Measurements from ENCODE around the gene PRIMA1. TPM values are rescaled to one million over a fixed set of nuclear protein-coding genes. Genes with fewer than 3 reads are reported as not detected.

PRIMA1 gene
- total and polyA plus RNA-seq, 2 donors (not counting 1 experiment from before 2014, with no cell fraction given) = not detected

- Histone ChIP-seq H2AFZ (ENCODE audit: insufficient read depth, low read depth, low read length, poor library complexity, severe bottlenecking) (no peak overlapping the region), H3K27ac (ENCODE audit: low read length in 2 of 2) (no peak overlapping the region), H4K20me1 (ENCODE audit: control insufficient read depth, insufficient read depth, low read length, poor library complexity, severe bottlenecking) (no peaks in the 10 kb centered on the region), H3K79me2 (ENCODE audit: control insufficient read depth, insufficient read depth, low read length) (no peaks in the 10 kb centered on the region), H3K9me3 (ENCODE audit: control extremely low read depth in 1 of 3, control insufficient read depth in 2 of 3, insufficient read depth in 1 of 3, low read length in 2 of 3) (peaks cover 0 to 15% (median 3%) of the 10 kb centered on the region in 3 donors), H3K4me2 (replicated peaks; ENCODE audit: low read depth, low read length, poor library complexity, severe bottlenecking) (no peak overlapping the region), H3K4me1 (ENCODE audit: control insufficient read depth in 2 of 2, insufficient read depth in 2 of 2, low read length in 2 of 2) (no peaks in the 10 kb centered on the region), H3K27me3 (replicated peaks in 1 of 4; ENCODE audit: control extremely low read depth in 1 of 4, control insufficient read depth in 3 of 4, insufficient read depth in 4 of 4, low read length in 3 of 4) (no peaks in the 10 kb centered on the region), H3K4me3 (ENCODE audit: control extremely low read depth in 1 of 5, extremely low read depth in 1 of 5, insufficient read depth in 1 of 5, low read depth in 2 of 5, low read length in 4 of 5) (no peak overlapping the region), H3K36me3 (replicated peaks in 1 of 2; ENCODE audit: control extremely low read depth in 1 of 2, control insufficient read depth in 1 of 2, extremely low read depth in 1 of 2, insufficient read depth in 2 of 2, low read length in 1 of 2) (no peaks in the 10 kb centered on the region), H3K9ac (ENCODE audit: low read length) (no peak overlapping the region)
- Mint-ChIP-seq H3K4me3 (no peak overlapping the region), H3K27ac (no peak overlapping the region), H3K4me1 (no peaks in the 10 kb centered on the region), H3K27me3 (peaks cover 2% of the 10 kb centered on the region), H3K9me3 (ENCODE audit: insufficient read depth) (no peaks in the 10 kb centered on the region)
- 83% methylated on average over 5 of the region's 5 CpGs for WGBS (ENCODE audit: insufficient coverage)
- TF ChIP-seq, protein P1, sequence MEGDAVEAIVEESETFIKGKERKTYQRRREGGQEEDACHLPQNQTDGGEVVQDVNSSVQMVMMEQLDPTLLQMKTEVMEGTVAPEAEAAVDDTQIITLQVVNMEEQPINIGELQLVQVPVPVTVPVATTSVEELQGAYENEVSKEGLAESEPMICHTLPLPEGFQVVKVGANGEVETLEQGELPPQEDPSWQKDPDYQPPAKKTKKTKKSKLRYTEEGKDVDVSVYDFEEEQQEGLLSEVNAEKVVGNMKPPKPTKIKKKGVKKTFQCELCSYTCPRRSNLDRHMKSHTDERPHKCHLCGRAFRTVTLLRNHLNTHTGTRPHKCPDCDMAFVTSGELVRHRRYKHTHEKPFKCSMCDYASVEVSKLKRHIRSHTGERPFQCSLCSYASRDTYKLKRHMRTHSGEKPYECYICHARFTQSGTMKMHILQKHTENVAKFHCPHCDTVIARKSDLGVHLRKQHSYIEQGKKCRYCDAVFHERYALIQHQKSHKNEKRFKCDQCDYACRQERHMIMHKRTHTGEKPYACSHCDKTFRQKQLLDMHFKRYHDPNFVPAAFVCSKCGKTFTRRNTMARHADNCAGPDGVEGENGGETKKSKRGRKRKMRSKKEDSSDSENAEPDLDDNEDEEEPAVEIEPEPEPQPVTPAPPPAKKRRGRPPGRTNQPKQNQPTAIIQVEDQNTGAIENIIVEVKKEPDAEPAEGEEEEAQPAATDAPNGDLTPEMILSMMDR (IDR thresholded peaks at IDR 0.05) = no peak
- no peak for TF ChIP-seq EZH2 (IDR thresholded peaks at IDR 0.05; ENCODE audit: borderline replicate concordance, insufficient read depth, low read depth, low read length, poor library complexity, severe bottlenecking)
- DNase-seq = no peak
- POLR2A ChIA-PET = no interaction called here
- intact Hi-C loops (cut with micrococcal nuclease) = no loop called here
- no peak for ATAC-seq (ENCODE audit: low read depth)
- CTCF ChIA-PET = no interaction called here
These were observed 16.0 kb downstream of the PRIMA1 start for GRCh38 chr14:93772263-93772662.

DNA sequence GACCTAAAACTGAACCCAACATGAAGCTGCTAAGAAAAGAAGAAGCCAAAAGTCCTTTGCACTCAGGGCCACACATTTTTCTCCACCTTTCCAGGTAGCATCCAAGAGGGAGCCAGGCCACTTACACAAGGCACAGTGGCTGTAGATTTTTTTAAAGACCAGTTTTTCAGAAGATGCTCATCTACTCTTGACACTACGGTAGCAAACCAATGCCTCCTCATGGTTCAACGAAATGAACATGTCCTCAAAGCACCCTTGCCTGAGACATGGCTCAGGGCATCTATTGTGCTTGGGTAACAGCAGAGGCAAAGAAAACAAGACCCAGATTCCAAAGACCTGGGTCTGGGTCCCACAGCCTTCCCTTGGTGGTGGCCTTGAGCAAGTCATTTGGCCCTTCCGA is 22.3 kb downstream of the PRIMA1 start:
- Histone ChIP-seq H3K9ac (ENCODE audit: low read length) (no peak overlapping the region), H2AFZ (ENCODE audit: insufficient read depth, low read depth, low read length, poor library complexity, severe bottlenecking) (no peak overlapping the region), H4K20me1 (ENCODE audit: control insufficient read depth, insufficient read depth, low read length, poor library complexity, severe bottlenecking) (no peaks in the 10 kb centered on the region), H3K4me1 (ENCODE audit: control insufficient read depth in 2 of 2, insufficient read depth in 2 of 2, low read length in 2 of 2) (no peaks in the 10 kb centered on the region), H3K4me3 (ENCODE audit: control extremely low read depth in 1 of 5, extremely low read depth in 1 of 5, insufficient read depth in 1 of 5, low read depth in 2 of 5, low read length in 4 of 5) (no peak overlapping the region), H3K27me3 (replicated peaks in 1 of 4; ENCODE audit: control extremely low read depth in 1 of 4, control insufficient read depth in 3 of 4, insufficient read depth in 4 of 4, low read length in 3 of 4) (peaks cover 0 to 3% (median 0%) of the 10 kb centered on the region in 4 experiments), H3K36me3 (replicated peaks in 1 of 2; ENCODE audit: control extremely low read depth in 1 of 2, control insufficient read depth in 1 of 2, extremely low read depth in 1 of 2, insufficient read depth in 2 of 2, low read length in 1 of 2) (no peaks in the 10 kb centered on the region), H3K27ac (ENCODE audit: low read length in 2 of 2) (no peak overlapping the region), H3K79me2 (ENCODE audit: control insufficient read depth, insufficient read depth, low read length) (no peaks in the 10 kb centered on the region), H3K9me3 (ENCODE audit: control extremely low read depth in 1 of 3, control insufficient read depth in 2 of 3, insufficient read depth in 1 of 3, low read length in 2 of 3) (no peaks in the 10 kb centered on the region), H3K4me2 (replicated peaks; ENCODE audit: low read depth, low read length, poor library complexity, severe bottlenecking) (no peak overlapping the region)
- Mint-ChIP-seq H3K27ac (no peak overlapping the region), H3K9me3 (ENCODE audit: insufficient read depth) (no peaks in the 10 kb centered on the region), H3K4me3 (no peak overlapping the region), H3K27me3 (peaks cover 22% of the 10 kb centered on the region), H3K4me1 (no peaks in the 10 kb centered on the region)
- CTCF ChIA-PET = no interaction called here
- 73% methylated on average over 3 of the region's 3 CpGs for WGBS (ENCODE audit: insufficient coverage)
- intact Hi-C loops (cut with micrococcal nuclease) = no loop called here
- POLR2A ChIA-PET = no interaction called here
- no peak for DNase-seq
- TF ChIP-seq, protein P1 (IDR thresholded peaks at IDR 0.05) = no peak
- TF ChIP-seq EZH2 (IDR thresholded peaks at IDR 0.05; ENCODE audit: borderline replicate concordance, insufficient read depth, low read depth, low read length, poor library complexity, severe bottlenecking) = no peak
- ATAC-seq (ENCODE audit: low read depth) = no peak
